Measurements from ENCODE around the gene ZNF18.
"Not testable (repeated sequence)": the region's sequence is repeated elsewhere in the genome, so short reads cannot be mapped to it uniquely, and the experiment has no call there.

The ZNF18 gene

DNA sequence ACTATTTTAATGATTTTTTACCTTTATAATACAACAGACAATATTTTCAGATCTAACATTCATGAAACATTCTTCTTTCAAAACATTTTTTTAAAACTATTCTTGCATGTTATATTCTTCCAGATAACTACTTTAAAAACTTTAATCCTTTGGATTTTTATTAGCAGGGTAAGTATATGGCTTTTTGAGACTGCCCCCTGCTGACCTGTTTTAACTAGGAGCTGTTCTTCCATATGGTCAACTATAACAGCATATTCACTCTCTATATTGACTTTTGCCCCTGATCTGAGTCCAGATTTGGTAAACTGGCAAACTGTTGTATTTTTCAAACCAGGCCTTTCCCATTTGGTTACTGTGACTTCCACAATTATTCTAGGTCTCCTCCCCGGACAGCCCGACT, 16.5 kb downstream of the ZNF18 start:
- Histone ChIP-seq H4K20me1 (ENCODE audit: insufficient read depth, low read length) (no peaks in the 10 kb centered on the region), H3K36me3 (replicated peaks; ENCODE audit: low read depth, low read length) (peaks cover 3% of the 10 kb centered on the region), H3K9ac (ENCODE audit: low read length) (no peak overlapping the region), H3K27ac (ENCODE audit: low read length) (no peak overlapping the region), H3K9me3 (ENCODE audit: insufficient read depth, low read length) (no peaks in the 10 kb centered on the region), H3K4me2 (ENCODE audit: low read length) (no peak overlapping the region), H3K27me3 (ENCODE audit: low read depth, low read length) (no peaks in the 10 kb centered on the region), H3K79me2 (ENCODE audit: low read length) (no peaks in the 10 kb centered on the region), H2AFZ (ENCODE audit: low read depth, low read length) (no peak overlapping the region), H3K4me1 (ENCODE audit: low read length) (no peaks in the 10 kb centered on the region), H3K4me3 (ENCODE audit: low read length) (no peak overlapping the region)
- TF ChIP-seq EZH2phosphoT487 (IDR thresholded peaks at IDR 0.05; ENCODE audit: low read depth): no peak
- TF ChIP-seq, protein P1, sequence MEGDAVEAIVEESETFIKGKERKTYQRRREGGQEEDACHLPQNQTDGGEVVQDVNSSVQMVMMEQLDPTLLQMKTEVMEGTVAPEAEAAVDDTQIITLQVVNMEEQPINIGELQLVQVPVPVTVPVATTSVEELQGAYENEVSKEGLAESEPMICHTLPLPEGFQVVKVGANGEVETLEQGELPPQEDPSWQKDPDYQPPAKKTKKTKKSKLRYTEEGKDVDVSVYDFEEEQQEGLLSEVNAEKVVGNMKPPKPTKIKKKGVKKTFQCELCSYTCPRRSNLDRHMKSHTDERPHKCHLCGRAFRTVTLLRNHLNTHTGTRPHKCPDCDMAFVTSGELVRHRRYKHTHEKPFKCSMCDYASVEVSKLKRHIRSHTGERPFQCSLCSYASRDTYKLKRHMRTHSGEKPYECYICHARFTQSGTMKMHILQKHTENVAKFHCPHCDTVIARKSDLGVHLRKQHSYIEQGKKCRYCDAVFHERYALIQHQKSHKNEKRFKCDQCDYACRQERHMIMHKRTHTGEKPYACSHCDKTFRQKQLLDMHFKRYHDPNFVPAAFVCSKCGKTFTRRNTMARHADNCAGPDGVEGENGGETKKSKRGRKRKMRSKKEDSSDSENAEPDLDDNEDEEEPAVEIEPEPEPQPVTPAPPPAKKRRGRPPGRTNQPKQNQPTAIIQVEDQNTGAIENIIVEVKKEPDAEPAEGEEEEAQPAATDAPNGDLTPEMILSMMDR (IDR thresholded peaks at IDR 0.05; ENCODE audit: low read depth, low read length): peak; percentile 24; the same call in 1 of the 2 replicates

GRCh38 chr17:11979795-11980194, 17.5 kb downstream of the ZNF18 start:
- no peak overlapping the region for H3K9ac ChIP-seq (ENCODE audit: low read length)
- H3K79me2 ChIP-seq (ENCODE audit: low read length): no peaks in the 10 kb centered on the region
- no peaks in the 10 kb centered on the region for H3K9me3 ChIP-seq (ENCODE audit: insufficient read depth, low read length)
- H4K20me1 ChIP-seq (ENCODE audit: insufficient read depth, low read length): no peaks in the 10 kb centered on the region
- H3K36me3 ChIP-seq (replicated peaks; ENCODE audit: low read depth, low read length): peaks cover 3% of the 10 kb centered on the region
- H3K4me2 ChIP-seq (ENCODE audit: low read length): no peak overlapping the region
- H3K4me3 ChIP-seq (ENCODE audit: low read length): no peak overlapping the region
- TF ChIP-seq EZH2phosphoT487 (IDR thresholded peaks at IDR 0.05; ENCODE audit: low read depth): no peak
- TF ChIP-seq, protein P1 (IDR thresholded peaks at IDR 0.05; ENCODE audit: low read depth, low read length): no peak
- H3K4me1 ChIP-seq (ENCODE audit: low read length): no peaks in the 10 kb centered on the region
- no peak overlapping the region for H3K27ac ChIP-seq (ENCODE audit: low read length)
- no peaks in the 10 kb centered on the region for H3K27me3 ChIP-seq (ENCODE audit: low read depth, low read length)
- H2AFZ ChIP-seq (ENCODE audit: low read depth, low read length): no peak overlapping the region

- not testable (repeated sequence) for H2AFZ ChIP-seq (ENCODE audit: low read depth, low read length); H3K4me3 ChIP-seq (ENCODE audit: low read length); H3K27me3 ChIP-seq (ENCODE audit: low read depth, low read length); H3K36me3 ChIP-seq (replicated peaks; ENCODE audit: low read depth, low read length); H3K27ac ChIP-seq (ENCODE audit: low read length); H3K9me3 ChIP-seq (ENCODE audit: insufficient read depth, low read length); H3K9ac ChIP-seq (ENCODE audit: low read length); H4K20me1 ChIP-seq (ENCODE audit: insufficient read depth, low read length); H3K4me1 ChIP-seq (ENCODE audit: low read length); H3K4me2 ChIP-seq (ENCODE audit: low read length); H3K79me2 ChIP-seq (ENCODE audit: low read length)
Observed at GRCh38 chr17:11972741-11973140, 24.5 kb downstream of the ZNF18 start.

DNA sequence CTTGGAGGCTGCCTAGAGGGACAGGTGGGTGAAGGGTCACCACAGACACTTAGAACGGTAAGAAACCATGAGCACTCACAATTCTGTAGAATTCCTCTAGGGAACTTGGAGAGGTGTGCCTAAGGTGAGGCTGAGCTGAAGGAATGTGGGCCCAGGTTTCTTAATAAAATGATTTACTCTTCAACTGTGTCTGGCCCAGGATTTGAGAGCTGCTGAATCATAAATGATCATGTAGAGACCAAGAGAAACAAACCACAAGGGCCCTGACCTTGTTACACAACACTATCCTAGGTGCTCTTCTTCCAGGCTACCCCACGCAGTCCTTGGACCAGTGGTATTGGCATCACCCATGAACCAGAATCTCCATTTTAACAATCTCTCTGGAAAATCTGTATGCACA, 27.7 kb downstream of the ZNF18 start:
- Histone ChIP-seq H2AFZ (ENCODE audit: low read depth, low read length) (no peak overlapping the region), H3K4me1 (ENCODE audit: low read length) (no peaks in the 10 kb centered on the region), H3K9me3 (ENCODE audit: insufficient read depth, low read length) (no peaks in the 10 kb centered on the region), H3K4me3 (ENCODE audit: low read length) (no peak overlapping the region), H3K36me3 (replicated peaks; ENCODE audit: low read depth, low read length) (no peaks in the 10 kb centered on the region), H3K9ac (ENCODE audit: low read length) (no peak overlapping the region), H4K20me1 (ENCODE audit: insufficient read depth, low read length) (no peaks in the 10 kb centered on the region), H3K27me3 (ENCODE audit: low read depth, low read length) (no peaks in the 10 kb centered on the region), H3K79me2 (ENCODE audit: low read length) (no peaks in the 10 kb centered on the region), H3K27ac (ENCODE audit: low read length) (no peak overlapping the region), H3K4me2 (ENCODE audit: low read length) (no peak overlapping the region)
- TF ChIP-seq, protein P1 (IDR thresholded peaks at IDR 0.05; ENCODE audit: low read depth, low read length): no peak
- TF ChIP-seq EZH2phosphoT487 (IDR thresholded peaks at IDR 0.05; ENCODE audit: low read depth): no peak

GRCh38 chr17:11954936-11955335, 42.3 kb downstream of the ZNF18 start:
- H3K27me3 ChIP-seq (ENCODE audit: low read depth, low read length): no peaks in the 10 kb centered on the region
- TF ChIP-seq, protein P1 (IDR thresholded peaks at IDR 0.05; ENCODE audit: low read depth, low read length): no peak
- TF ChIP-seq EZH2phosphoT487 (IDR thresholded peaks at IDR 0.05; ENCODE audit: low read depth): no peak
- no peak overlapping the region for H3K4me3 ChIP-seq (ENCODE audit: low read length)
- no peak overlapping the region for H3K27ac ChIP-seq (ENCODE audit: low read length)
- H3K9ac ChIP-seq (ENCODE audit: low read length): no peak overlapping the region
- H3K79me2 ChIP-seq (ENCODE audit: low read length): no peaks in the 10 kb centered on the region
- H3K9me3 ChIP-seq (ENCODE audit: insufficient read depth, low read length): no peaks in the 10 kb centered on the region
- H3K4me2 ChIP-seq (ENCODE audit: low read length): no peak overlapping the region
- no peaks in the 10 kb centered on the region for H4K20me1 ChIP-seq (ENCODE audit: insufficient read depth, low read length)
- no peaks in the 10 kb centered on the region for H3K36me3 ChIP-seq (replicated peaks; ENCODE audit: low read depth, low read length)
- no peaks in the 10 kb centered on the region for H3K4me1 ChIP-seq (ENCODE audit: low read length)
- H2AFZ ChIP-seq (ENCODE audit: low read depth, low read length): no peak overlapping the region

Measured in OCI-LY3 (cell line).